MCF 10A (cell line): ENCODE data around the gene CPNE2. TPM values are rescaled to one million over a fixed set of nuclear protein-coding genes. Genes with fewer than 3 reads are reported as not detected.

Source experiments
- BruUV-seq: library from RNA; stranded (reverse); fragments of 400-500 nt; replicated peaks from 2 replicates; lab custom pipeline; 2021; lab: Mats Ljungman, UMichigan
- CTCF ChIA-PET: fragments of 300-600 bp; sonication (Branson Sonifier 250); formaldehyde crosslinking; extraction: SDS; loops from one replicate; lab custom pipeline; 2021; ENCODE audit warnings: antibody characterized with exemption, inconsistent platforms; lab: Yijun Ruan, JAX
- POLR2A ChIA-PET: fragments of 300-600, 350-650 bp; sonication (Branson Sonifier 250); formaldehyde crosslinking; extraction: SDS; loops from one replicate; lab custom pipeline; 2020; ENCODE audit warnings: antibody characterized with exemption, inconsistent platforms; lab: Yijun Ruan, JAX
- DNase-seq: peaks from one replicate; pipeline ENCODE4 v3.0.0-alpha.2; 2018; ENCODE audit not compliant: unreplicated experiment
- H3K27ac Mint-ChIP-seq: one replicate; pipeline ENCODE4 v1.8.0; 2022; ENCODE audit warnings: mild to moderate bottlenecking, low read depth, mixed read lengths; ENCODE audit not compliant: unreplicated experiment
- H3K27me3 Mint-ChIP-seq: one replicate; pipeline ENCODE4 v1.8.0; 2022; ENCODE audit warnings: mixed read lengths; ENCODE audit not compliant: insufficient read depth, unreplicated experiment
- H3K36me3 Mint-ChIP-seq: one replicate; pipeline ENCODE4 v1.8.0; 2022; ENCODE audit warnings: mild to moderate bottlenecking, moderate library complexity, mixed read lengths; ENCODE audit not compliant: insufficient read depth, unreplicated experiment
- H3K4me1 Mint-ChIP-seq: one replicate; pipeline ENCODE4 v1.8.0; 2022; ENCODE audit warnings: mixed read lengths; ENCODE audit not compliant: insufficient read depth, unreplicated experiment
- H3K4me3 Mint-ChIP-seq: one replicate; pipeline ENCODE4 v1.8.0; 2022; ENCODE audit warnings: mild to moderate bottlenecking, moderate library complexity, mixed read lengths; ENCODE audit not compliant: unreplicated experiment
- H3K9me3 Mint-ChIP-seq: one replicate; pipeline ENCODE4 v1.8.0; 2022; ENCODE audit warnings: mixed read lengths; ENCODE audit not compliant: unreplicated experiment
- CTCF ChIP-seq: fragments of 200-600 bp; IDR thresholded peaks from one replicate; pipeline ENCODE4 v1.8.0; 2022; ENCODE audit warnings: antibody characterized with exemption, mild to moderate bottlenecking; ENCODE audit not compliant: unreplicated experiment
- intact Hi-C: fragments of 100-400 bp; cut with micrococcal nuclease; formaldehyde crosslinking; loops from 2 replicates; pipeline ENCODE4 v1.14.1; 2022
- total RNA-seq: library from RNA; stranded (reverse); gene quantifications from 2 replicates; pipeline ENCODE4 v1.2.3, GENCODE V29; 2022

CPNE2 gene
- total RNA-seq, 1 experiment from 2014 or later, result 6.7 TPM

GRCh38 chr16:57178793-57179212 is 86.4 kb downstream of the CPNE2 start:
- Mint-ChIP-seq H3K27ac (no peak overlapping the region), H3K4me1 (peaks cover 1% of the 10 kb centered on the region), H3K4me3 (no peak overlapping the region), H3K27me3 (no peaks in the 10 kb centered on the region), H3K9me3 (peaks cover 2% of the 10 kb centered on the region), H3K36me3 (peaks cover 19% of the 10 kb centered on the region)
- DNase-seq, result no peak
- ChIA-PET POLR2A (interaction anchor here (1.0 kb wide), 1 partner anchor 8 kb away, joined by 3 read pairs; no protein-coding TSS in a partner anchor), CTCF (interaction anchor here (0.6 to 1.2 kb wide), 3 partner anchors 21 to 95 kb away, joined by 3 read pairs; no protein-coding TSS in a partner anchor)
- intact Hi-C loops, result no loop called here
- TF ChIP-seq CTCF, result no peak
- BruUV-seq, result no TSS peak

- Mint-ChIP-seq H3K9me3 (peaks cover 6% of the 10 kb centered on the region), H3K4me1 (peaks cover 6% of the 10 kb centered on the region), H3K27me3 (no peaks in the 10 kb centered on the region), H3K27ac (no peak overlapping the region), H3K36me3 (peaks cover 13% of the 10 kb centered on the region), H3K4me3 (no peak overlapping the region)
- no peak for TF ChIP-seq CTCF
- DNase-seq, result no peak
- BruUV-seq, result no TSS peak
- ChIA-PET CTCF (interaction anchor here (0.6 to 1.2 kb wide), 3 partner anchors 21 to 58 kb away, joined by 3 read pairs; no protein-coding TSS in a partner anchor), POLR2A (interaction anchor here (1.0 kb wide), 1 partner anchor 8 kb away, joined by 3 read pairs; no protein-coding TSS in a partner anchor)
- intact Hi-C loops, result no loop called here
Measured at GRCh38 chr16:57179215-57179828, 86.9 kb downstream of the CPNE2 start.

- peak overlapping the region; percentile 95 for H3K4me3 Mint-ChIP-seq
- DNase-seq, result no peak
- no peak for TF ChIP-seq CTCF
- intact Hi-C loops, result loop anchor here (10.0 kb wide), 1 partner anchor 231 kb away; no protein-coding TSS in a partner anchor
- ChIA-PET POLR2A (interaction anchor here (0.8 to 5.7 kb wide), 8 partner anchors 9 to 116 kb away, joined by 4 to 67 read pairs (median 27); partner anchors contain the start of gene ARL2BP), CTCF (interaction anchor here (0.5 to 1.1 kb wide), 2 partner anchors 98 to 100 kb away, joined by 3 read pairs; no protein-coding TSS in a partner anchor)
- no peak overlapping the region for H3K27ac Mint-ChIP-seq
- peaks cover 13% of the 10 kb centered on the region for H3K36me3 Mint-ChIP-seq
- no TSS peak for BruUV-seq
- H3K9me3 Mint-ChIP-seq, result peaks cover 6% of the 10 kb centered on the region
- H3K27me3 Mint-ChIP-seq, result no peaks in the 10 kb centered on the region
- H3K4me1 Mint-ChIP-seq, result peaks cover 22% of the 10 kb centered on the region
Measured at GRCh38 chr16:57184113-57184512, 91.7 kb downstream of the CPNE2 start.

DNA sequence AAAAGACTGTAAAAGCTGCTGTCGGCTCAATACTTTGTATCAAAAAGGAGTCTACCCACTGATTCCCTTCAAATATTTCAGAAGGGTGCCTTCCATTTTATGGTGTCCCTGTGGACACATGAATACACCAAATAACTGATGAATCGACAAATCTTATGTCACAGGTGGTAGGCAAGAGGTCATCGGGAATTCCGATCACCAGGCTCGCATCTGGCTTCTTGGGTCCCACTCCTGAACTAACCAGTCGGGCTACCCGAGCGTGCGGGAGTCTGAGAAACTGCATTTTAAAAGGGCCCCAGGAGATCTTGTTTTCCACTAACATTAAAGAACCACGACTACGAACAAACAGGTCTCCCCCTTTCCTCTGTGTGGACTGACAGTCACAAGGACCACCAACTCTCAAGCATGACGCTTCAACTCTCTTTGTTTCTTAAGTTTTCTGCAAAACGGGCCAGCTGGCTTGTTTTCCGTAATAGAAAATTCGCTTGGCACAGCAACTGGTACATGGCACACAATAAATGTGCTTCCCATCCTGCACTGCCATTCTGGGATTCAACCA is 92.6 kb downstream of the CPNE2 start:
- no peak for TF ChIP-seq CTCF
- intact Hi-C loops, result loop anchor here (10.0 kb wide), 1 partner anchor 230 kb away; no protein-coding TSS in a partner anchor
- peaks cover 6% of the 10 kb centered on the region for H3K9me3 Mint-ChIP-seq
- H3K4me3 Mint-ChIP-seq, result peak overlapping the region; percentile 95
- H3K27me3 Mint-ChIP-seq, result no peaks in the 10 kb centered on the region
- H3K36me3 Mint-ChIP-seq, result peaks cover 17% of the 10 kb centered on the region
- peak overlapping the region; percentile 98 for H3K27ac Mint-ChIP-seq
- ChIA-PET CTCF (interaction anchor here (0.5 to 1.9 kb wide), 4 partner anchors 97 to 237 kb away, joined by 3 to 7 read pairs (median 3); no protein-coding TSS in a partner anchor), POLR2A (interaction anchor here (0.6 to 5.7 kb wide), 22 partner anchors 10 to 578 kb away, joined by 3 to 67 read pairs (median 8); partner anchors contain the start of genes ARL2BP, CIAPIN1, COQ9 and CPNE2)
- no TSS peak for BruUV-seq
- no peak for DNase-seq
- peaks cover 26% of the 10 kb centered on the region for H3K4me1 Mint-ChIP-seq
